NOMO-1 treated with DMSO at 0.1 percent for 48 hours (cell line): Measurements from ENCODE around the gene GGCX.
"Not testable (repeated sequence)": the region's sequence is repeated elsewhere in the genome, so short reads cannot be mapped to it uniquely, and the experiment has no call there.

Experiments used
- DNase-seq: peaks from one replicate; lab custom pipeline; 2025; ENCODE audit not compliant: unreplicated experiment; lab: John Stamatoyannopoulos, UW

GGCX gene

DNA sequence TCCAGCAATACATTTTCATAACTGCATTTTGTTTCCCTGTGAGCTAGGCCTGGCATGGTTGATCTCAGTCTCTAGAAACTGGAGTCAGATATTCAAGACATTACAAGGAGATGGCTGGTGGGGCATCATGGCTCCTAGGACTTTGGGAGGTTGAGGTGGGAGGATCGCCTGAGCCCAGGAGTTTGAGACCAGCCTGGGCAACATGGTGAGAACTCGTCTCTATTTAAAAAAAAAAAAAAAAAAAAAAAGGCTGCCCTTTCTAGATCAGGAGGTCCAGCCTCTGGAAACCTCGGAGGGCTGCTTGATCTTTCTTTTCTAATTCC lies 15.7 kb upstream of the GGCX start:
- DNase-seq, result no peak

DNA sequence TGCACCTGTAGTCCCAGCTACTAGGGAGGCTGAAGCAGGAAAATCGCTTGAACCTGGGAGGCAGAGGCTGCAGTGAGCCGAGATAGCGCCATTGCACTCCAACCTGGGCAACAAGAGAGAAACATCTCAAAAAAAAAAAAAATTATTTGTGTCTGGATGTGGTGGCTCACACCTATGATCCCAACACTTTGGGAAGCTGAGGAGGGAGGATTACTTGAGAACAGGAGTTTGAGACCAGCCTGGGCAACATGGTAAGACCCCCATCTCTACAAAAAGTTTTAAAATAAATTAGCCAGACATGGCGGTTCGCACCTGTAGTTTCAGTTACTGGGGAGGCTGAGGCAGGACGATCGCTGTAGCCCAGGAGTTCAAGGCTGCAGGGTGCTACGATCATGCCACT lies 14.4 kb upstream of the GGCX start:
- no peak for DNase-seq

DNA sequence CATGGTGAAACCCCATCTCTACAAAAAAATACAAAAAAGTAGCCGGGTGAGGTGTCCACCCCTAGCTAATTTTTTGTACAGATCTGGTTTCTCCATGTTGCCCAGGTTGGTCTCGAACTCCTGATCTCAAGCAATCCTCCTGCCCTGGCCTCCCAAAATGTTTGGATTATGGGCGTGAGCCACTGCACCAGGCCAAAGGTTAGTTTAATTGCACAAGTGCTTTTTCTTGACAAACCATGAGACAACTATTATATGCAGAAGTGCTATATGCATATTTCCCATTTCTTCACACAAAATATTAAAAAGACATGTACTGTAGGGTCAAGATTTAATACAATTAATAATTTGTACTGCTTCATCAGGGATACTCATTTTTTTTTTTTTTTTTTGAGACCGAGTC lies 5.0 kb upstream of the GGCX start:
- no peak for DNase-seq

DNA sequence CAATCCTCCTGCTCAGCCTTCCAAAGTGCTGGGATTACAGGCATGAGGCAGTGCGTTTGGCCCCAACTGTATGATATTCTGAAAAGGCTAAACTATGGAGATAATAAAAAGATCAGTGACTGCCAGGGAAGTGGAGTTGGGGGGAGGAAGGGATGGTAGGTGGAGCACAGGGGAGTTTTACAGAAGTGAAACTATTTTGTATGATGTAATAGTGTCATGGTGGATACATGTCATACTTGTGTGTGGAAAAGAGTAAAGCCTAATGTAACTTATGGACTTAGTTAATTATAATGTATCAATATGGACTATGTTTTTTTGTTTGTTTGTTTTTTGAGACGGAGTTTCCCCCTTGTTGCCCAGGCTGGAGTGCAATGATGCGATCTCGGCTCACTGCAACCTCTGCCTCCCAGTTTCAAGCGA lies 2.9 kb upstream of the GGCX start:
- DNase-seq, result peak; percentile 93

DNA sequence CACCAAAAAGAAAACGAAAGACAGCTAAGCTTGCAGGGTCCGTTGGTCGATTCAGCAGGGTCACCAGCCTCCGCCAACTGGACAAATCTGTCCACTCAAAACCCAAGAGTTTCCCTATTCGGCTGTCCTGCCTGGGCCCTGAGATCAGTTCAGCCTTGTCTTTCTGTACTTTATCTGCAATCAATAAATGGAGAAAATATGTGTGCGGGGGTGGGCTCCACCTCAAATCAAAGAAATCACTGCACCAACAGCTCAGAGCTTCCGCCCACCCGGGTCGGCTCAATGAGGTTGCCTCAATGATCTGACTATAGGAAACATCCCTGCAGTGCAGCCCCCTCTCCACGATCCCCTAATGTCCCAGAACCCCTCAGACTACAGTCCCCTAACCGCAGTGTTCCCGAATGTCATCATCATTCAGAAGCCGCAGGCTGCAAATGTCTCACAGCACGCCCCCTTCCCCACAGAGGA lies 447 bp downstream of the GGCX start:
- DNase-seq, result no peak

DNA sequence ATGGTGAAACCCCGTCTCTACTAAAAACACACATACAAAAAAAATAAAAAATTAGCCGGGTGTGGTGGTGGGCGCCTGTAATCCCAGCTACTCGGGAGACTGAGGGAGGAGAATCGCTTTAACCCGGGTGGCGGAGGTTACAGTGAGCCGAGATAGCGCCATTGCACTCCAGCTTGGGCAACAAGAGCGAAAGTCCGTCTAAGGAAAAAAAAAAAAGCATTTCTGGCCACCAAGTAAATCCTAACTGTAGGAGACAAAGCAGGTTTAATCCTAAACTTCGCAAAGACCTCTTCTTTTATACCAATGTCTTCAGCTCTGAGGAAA lies 928 bp downstream of the GGCX start:
- not testable (repeated sequence) for DNase-seq

DNA sequence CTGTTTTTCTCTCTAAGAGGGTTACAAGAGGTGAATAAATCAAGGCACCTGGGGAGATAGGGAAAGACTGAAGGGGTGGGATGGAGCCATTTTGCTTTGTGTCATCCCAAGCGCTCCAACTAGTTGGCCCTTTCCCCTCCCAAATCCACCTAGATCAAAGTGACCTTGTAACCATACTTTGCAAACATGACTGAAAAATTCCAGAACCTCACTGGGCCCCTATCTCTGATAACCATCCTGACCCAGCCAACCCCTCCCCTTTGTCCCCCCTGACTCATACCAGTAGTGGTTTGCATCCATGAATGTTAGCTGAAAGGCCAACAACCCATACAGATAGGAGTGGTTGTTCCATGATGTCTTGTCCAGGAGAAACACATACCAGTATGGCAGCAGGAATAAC lies 3.1 kb downstream of the GGCX start:
- no peak for DNase-seq

DNA sequence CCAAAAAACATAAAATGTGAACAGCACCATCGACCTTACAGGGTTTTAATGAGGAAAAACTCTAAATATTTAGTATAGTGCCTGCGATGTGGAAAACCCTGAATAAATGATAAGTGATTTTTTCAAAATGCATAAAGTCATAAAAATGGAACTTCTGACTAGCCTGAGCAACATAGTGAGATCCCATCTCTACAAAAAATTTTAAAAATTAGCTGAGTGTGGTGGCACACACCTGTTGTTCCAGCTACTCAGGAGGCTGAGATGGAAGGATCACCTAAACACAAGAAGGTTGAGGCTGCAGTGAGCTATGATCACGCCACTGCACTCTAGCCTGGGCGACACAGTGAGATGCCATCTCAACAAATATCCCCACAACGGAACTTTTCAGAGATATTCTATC lies 4.2 kb downstream of the GGCX start:
- no peak for DNase-seq

DNA sequence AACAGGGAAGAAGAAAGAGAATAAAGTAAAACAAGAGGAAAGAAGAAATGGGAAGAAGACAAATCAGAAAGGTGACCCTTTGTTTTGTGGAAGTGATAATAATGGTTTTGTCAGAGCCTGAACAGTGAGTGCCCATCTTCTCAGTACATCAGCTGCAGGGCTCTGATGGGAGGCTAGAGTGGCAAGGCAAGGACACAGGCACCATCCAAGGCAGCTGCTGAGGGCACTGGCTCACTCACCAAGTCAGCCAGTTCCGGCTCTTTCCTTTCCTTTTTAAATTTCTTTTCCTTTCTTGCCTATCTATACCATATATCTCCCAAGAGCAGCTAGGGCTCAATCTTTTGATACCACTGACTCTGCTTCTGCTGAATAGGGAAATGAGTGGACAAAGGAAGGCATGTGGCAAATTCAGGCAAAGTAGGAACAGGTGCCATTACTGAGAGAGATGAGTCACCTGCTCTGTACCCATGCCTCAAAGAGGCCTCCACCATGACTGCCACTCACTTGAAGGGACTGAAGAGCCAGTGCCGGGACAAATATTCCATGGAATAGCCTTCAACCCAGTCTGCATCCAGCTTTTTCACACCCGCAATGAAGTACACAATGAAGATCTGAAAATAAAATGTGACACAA lies 6.2 kb downstream of the GGCX start:
- DNase-seq, result no peak

DNA sequence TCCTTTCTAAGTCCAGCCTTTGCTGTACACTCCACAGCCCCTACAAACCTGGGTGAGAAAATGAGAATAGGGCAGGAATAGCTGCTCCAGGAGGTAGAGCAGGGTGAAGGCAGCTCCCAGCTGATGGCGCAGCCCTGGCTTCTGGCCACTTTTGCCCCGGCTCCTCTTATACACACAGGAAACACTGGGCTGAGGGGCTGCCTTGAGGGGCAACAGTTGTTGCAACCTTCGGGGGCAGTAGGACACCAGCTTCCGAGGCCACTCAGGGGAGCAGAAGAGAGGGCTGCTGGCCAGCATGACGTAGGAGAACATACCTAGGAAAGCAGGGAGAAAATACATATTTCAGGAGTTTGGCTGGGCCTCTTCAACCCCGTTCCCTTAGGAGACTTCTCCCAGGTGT lies 8.1 kb downstream of the GGCX start:
- no peak for DNase-seq

DNA sequence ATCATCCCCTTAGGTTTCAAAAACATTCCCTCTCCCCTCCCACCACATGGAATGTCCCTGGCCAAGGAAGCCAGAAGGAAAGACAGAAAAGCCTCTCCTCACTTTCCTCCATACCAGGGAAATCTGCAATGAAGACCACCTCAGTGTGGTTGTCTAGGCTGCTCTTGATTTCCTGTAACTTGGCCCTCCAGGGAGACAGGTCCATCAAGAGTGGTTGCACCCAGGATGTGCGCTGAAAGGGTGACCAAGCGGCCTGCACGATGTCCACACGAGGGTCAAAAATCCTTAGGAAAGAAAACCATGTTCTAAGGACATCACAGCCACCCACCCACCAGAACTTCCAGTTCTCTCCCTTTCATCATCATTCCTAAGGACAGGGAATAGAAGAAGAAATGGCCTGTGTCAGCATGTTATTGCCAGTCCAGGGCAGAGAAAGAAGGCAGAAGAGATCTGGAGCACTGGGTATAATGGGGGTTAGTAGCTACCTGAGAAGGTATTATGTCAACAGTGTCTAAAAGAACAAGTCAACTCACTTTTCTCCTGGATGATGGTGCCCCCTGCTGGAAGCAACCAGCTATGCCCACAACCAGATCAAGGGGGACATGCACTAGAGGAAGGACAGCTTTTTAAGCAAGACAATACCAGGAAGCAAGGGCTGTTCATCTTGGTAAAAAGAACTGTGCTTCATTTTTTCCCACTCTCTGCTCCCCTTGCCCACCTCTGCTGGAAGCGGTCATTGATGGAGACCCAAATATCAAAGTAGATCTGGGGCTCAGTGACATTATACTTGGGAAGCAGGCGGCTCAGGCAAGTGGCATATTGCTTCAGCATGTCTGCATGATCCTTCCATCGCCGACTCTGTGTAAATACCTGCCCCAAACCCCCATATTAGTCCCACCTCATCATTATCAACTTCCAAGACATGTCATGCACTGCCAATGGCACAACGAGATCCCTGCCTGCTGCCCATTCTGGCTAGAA lies 9.3 kb downstream of the GGCX start:
- peak; percentile 75 for DNase-seq

DNA sequence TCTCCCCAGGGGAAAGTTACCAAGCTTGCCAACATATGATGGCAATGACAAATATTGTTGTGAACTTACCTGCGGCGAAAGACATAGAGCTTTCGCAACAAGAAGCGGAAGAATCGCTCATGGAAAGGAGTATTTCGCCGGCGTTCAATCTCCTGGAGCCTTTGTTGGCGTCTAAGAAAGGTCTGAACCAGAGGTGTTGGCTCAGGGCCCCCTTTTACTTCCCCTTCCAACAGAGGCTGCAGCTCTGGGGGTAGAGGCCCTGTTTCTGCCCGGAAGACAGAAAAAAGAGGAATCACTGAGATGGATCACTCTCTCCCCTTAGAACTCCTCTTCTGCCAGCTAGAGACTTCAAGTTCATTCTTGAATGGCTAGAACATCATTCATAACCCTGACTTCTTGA lies 10.8 kb downstream of the GGCX start:
- DNase-seq, result peak; percentile 78

DNA sequence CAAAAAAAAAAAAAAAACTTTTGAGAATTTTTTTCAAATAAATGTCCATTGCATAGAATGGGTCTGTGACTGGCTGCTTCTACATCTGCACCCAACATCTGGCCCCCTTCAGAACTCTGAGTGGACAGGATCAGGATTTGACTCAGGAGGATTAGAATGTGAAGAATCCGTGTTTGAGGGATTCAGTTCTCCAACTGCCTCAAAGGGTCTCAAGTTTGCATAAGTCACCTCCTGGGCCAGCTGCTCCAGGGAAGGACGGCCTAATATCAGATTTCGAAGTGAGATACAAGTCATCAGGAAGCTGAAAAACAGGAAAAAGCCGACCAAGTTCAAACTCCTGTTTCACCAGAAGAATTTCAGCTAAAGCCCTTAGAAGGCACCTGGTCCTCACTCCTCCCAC lies 11.5 kb downstream of the GGCX start:
- no peak for DNase-seq

DNA sequence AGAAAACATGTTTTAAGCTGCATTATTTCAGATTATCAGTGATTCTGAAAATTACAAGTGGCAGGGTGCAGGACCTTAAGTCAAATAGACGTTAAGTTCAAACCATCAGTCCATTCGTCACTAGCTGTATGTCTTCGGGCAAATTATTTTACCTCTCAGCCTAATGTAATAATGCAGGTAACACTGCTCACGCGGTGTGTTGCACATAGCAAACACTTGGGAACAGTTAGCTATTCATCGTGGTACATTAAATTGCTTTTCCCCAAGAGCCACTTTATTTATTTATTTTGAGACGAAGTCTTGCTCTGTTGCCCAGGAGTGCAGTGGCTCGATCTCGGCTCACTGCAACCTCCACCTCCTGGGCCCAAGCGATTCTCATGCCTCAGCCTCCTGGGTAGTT lies 12.2 kb downstream of the GGCX start:
- no peak for DNase-seq

DNA sequence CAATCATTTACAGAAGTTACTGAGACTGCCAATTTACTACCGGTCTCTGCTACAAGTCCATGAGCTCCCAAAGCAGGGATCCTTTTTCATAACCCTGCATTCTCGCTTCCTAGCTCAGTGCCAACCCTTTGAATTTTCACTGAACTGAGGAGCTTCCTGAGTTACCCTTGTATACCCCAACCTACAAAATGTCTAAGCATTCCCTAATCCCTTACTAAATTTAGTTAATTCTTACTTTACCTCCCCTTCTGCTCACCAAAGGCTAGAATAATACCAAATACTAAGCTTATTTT lies 12.7 kb downstream of the GGCX start:
- DNase-seq, result no peak

DNA sequence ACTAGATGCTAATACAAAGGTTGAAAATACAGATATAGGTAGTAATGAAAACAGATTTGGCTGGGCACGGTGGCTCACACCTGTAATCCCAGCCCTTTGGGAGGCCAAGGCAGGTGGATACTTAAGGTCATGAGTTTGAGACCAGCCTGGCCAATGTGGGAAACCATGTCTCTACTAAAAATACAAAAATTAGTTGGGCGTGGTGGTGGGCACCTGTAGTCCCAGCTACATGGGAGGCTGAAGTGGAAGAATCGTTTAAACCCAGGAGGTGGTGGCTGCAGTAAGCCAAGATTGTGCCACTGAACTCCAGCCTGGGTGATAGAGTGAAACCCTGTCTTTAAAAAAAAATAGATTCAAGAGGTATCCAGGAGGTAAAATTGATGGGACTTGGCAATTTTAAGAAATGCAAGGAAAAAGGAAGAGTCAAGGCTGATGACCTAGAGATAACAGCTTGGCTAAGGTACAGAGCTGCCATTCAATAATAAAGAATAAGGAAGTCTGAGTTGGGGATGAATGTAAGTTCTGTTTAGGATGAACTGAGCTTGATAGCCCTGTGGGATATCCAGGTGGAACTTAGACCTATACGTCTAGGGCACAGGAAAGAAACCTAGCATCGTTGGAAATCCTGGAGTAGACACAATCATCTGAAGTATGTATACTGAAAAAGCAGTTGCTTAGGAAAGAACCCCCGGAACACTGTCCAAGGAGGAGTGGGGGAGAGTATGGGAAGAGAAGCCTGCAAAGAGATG lies 13.3 kb downstream of the GGCX start:
- no peak for DNase-seq

DNA sequence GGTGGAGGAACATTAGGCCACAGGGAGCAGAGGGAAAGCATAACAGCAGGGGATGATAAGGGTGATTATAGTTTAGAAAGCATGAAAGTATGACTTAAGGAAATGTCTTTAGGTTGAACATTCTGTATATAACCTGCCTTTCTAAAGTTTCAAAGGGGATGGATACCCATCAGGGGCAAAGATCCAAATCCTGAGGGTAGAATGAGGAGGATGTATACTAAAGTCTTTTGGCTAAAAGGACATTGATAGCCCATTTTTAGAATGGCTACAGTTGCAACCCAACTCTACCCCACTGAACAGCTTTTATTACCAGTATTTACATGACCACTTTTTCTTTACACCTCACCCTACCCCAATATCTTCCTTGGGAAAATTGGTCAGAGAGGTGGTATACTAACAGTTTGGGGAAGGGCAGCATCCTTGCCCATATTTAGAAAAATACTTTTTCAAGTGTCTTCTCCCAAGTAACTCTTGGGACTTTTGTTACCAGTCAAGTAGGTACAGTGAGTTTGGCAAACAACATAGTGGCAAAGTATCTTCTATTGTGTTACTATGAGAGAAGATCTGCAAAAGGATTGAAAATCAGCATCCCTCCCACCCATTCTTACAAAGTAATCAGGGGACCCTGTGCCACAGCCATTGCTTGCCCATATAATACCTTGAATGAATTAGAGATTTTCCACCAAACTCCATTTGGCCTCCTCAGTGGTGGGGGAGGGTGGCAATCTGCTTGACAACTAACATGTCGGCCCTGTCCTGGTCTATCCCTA lies 14.0 kb downstream of the GGCX start:
- DNase-seq, result no peak

DNA sequence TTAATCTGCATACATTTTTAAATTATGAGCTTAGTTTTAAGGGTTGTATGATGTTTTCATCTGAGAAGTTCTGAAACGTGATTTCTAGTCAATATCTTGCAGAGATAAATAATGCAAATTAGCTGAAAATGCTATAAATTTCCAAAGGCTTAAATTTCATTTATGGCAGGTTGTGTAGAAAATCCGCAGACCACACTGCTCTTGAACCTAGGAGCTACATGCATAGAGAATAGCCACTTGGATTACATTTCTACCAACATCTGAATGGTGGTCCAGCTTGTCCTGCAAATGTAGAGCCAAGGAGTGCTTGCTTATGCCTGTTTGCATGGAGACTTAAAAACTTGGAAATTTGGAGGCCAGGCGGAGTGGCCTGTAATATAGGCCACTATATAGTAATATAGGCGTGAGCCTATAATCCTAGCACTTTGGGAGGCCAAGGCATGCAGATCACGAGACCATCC lies 15.5 kb downstream of the GGCX start:
- DNase-seq, result no peak

DNA sequence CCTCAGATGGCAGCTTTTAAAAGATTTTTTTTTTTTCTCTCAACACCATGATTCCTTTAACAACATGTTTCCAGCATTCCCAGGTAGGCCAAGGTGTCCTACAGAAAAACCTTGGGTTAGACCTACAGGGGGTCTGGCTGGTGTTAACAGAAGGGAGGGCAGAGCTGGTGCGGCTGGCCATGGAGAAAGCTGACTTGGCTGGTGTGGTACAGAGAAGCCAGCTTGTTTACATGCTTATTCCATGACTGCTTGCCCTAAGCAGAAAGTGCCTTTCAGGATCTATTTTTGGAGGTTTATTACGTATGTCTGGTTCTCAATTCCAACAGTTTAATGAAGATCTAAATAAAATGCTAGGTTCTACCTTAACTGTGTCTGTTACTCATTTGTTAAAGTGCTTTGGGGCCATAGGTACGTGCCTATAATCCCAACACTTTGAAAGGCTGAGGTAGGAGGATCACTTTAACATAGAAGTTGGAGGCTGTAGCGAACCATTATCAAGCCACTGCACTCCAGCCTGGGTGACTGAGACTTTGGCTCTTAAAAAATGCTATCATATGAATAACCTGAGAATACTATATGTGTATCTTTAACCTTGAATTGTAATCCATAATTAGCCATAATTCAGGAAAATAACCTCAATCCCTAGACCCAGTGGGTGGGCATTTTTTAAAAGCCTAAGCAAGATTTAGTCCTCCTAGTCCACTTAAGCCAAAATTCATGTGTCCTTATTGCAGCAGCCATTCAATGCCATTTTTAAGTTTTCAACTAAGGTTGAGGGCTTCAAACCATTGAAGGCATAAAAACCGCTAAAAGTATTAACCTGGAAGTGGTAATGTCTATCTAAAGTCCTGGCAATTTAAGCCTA lies 16.1 kb downstream of the GGCX start:
- DNase-seq, result not testable (repeated sequence)

DNA sequence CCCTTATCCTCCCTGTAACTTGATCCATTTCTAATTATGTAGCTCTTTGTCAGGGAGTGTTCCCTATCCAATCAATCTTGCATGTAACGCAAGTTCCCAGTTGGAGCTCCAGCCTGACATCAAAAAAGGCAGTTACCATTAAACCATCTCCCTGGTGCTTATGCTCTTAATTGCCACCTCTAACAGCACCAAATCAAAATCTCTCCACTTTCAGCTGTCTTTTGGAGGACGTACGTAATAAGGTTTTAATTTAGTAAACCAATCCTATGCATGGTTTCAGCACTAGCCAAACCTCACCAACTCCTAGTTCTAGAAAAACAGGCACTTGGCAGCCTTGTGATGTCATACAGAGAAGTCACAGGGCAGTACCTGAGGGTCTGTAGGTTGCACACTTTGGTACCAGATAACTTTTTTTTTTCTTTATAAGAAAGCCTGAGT lies 17.0 kb downstream of the GGCX start:
- not testable (repeated sequence) for DNase-seq
